Mesendoderm (in vitro differentiated cells): ENCODE data around the gene NFKBIB.

Source experiments
- DNase-seq: peaks from one replicate; pipeline ENCODE4 v3.0.0; 2013
- H2AK5ac ChIP-seq: 2 replicates; pipeline ENCODE4 v1.6.1; 2013; ENCODE audit warnings: low read length, inconsistent platforms
- H2BK120ac ChIP-seq: 2 replicates; pipeline ENCODE4 v1.6.1; 2013; ENCODE audit warnings: low read depth, mild to moderate bottlenecking, low read length, moderate library complexity, mixed read lengths
- H2BK15ac ChIP-seq: replicated peaks from 2 replicates; pipeline ENCODE4 v1.6.1; 2013; ENCODE audit warnings: low read depth, mild to moderate bottlenecking, moderate library complexity
- H2BK5ac ChIP-seq: 2 replicates; pipeline ENCODE4 v1.6.1; 2013; ENCODE audit warnings: low read length, inconsistent platforms
- H3K18ac ChIP-seq: 2 replicates; pipeline ENCODE4 v1.6.1; 2013; ENCODE audit warnings: mild to moderate bottlenecking, low read length, mixed read lengths
- H3K23ac ChIP-seq: one replicate; pipeline ENCODE4 v1.6.1; 2013; ENCODE audit warnings: low read length
- H3K27ac ChIP-seq: 2 replicates; pipeline ENCODE4 v1.5.1; 2013; ENCODE audit warnings: low read depth, mild to moderate bottlenecking, inconsistent platforms, low read length, moderate library complexity
- H3K27me3 ChIP-seq: 2 replicates; pipeline ENCODE4 v1.6.1; 2013; ENCODE audit warnings: low read length, control low read depth, mild to moderate bottlenecking, inconsistent platforms; ENCODE audit not compliant: insufficient read depth, poor library complexity
- H3K36me3 ChIP-seq: 2 replicates; pipeline ENCODE4 v1.6.1; 2013; ENCODE audit warnings: low read length, inconsistent platforms; ENCODE audit not compliant: control insufficient read depth, insufficient read depth
- H3K4ac ChIP-seq: one replicate; pipeline ENCODE4 v1.6.1; 2013; ENCODE audit warnings: low read depth, mild to moderate bottlenecking, low read length, moderate library complexity
- H3K4me1 ChIP-seq: 2 replicates; pipeline ENCODE4 v1.6.1; 2013; ENCODE audit warnings: low read depth, low read length, inconsistent platforms; ENCODE audit not compliant: control insufficient read depth
- H3K4me2 ChIP-seq: 2 replicates; pipeline ENCODE4 v1.6.1; 2013; ENCODE audit warnings: low read length
- H3K4me3 ChIP-seq: 2 replicates; pipeline ENCODE4 v1.5.1; 2013; ENCODE audit warnings: mild to moderate bottlenecking, low read length
- H3K56ac ChIP-seq: one replicate; pipeline ENCODE4 v1.6.1; 2013; ENCODE audit warnings: low read length
- H3K79me1 ChIP-seq: 2 replicates; pipeline ENCODE4 v1.6.1; 2013; ENCODE audit warnings: low read length, inconsistent platforms
- H3K79me2 ChIP-seq: 2 replicates; pipeline ENCODE4 v1.6.1; 2013; ENCODE audit warnings: mild to moderate bottlenecking, low read length; ENCODE audit not compliant: control insufficient read depth, insufficient read depth
- H3K9ac ChIP-seq: 2 replicates; pipeline ENCODE4 v1.6.1; 2013; ENCODE audit warnings: low read length, inconsistent platforms
- H4K5ac ChIP-seq: one replicate; pipeline ENCODE4 v1.6.1; 2013; ENCODE audit warnings: low read length
- H4K8ac ChIP-seq: one replicate; pipeline ENCODE4 v1.6.1; 2013; ENCODE audit warnings: low read depth, mild to moderate bottlenecking, control low read depth, low read length, moderate library complexity
- WGBS: extraction: QIAGEN DNeasy Blood & Tissue Kit; methylation state at CpG from one replicate; pipeline ENCODE4 v1.1.7; 2013; ENCODE audit warnings: low lambda C conversion rate, missing lambda C conversion rate; ENCODE audit not compliant: insufficient coverage; ENCODE audit errors: extremely low coverage; 5-methylcytosine and 5-hydroxymethylcytosine counted together

The NFKBIB gene

DNA sequence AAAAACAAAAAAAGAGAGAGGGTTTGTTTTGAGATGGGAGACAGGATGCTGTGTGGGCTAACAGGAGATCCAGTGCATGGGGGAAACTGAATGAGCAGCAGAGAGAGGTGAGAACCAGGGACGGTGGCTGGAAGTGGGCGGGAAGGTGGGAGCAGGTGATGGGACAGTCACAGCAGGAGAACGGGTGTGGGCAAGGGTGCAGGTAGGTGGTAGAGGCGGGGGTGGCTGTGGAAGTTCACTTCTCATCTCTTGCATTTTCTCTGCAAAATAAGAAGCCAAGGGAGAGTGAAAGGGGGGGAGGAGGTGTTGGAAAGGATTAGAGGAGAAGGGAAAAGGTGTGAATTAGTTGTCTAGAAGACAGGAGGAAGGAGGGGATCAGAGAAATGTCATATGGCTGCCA is 53.9 kb downstream of the NFKBIB start:
- H2BK5ac ChIP-seq: no peak overlapping the region
- no peak overlapping the region for H3K27ac ChIP-seq
- H2AK5ac ChIP-seq: no peak overlapping the region
- no peaks in the 10 kb centered on the region for H3K79me2 ChIP-seq
- H3K4me2 ChIP-seq: no peak overlapping the region
- no CpG with 5 or more reads among the region's 4 CpGs for WGBS
- no peak overlapping the region for H3K56ac ChIP-seq
- H3K4ac ChIP-seq: no peak overlapping the region
- DNase-seq: peak; percentile 25
- no peak overlapping the region for H4K5ac ChIP-seq
- H3K36me3 ChIP-seq: no peaks in the 10 kb centered on the region
- no peaks in the 10 kb centered on the region for H3K27me3 ChIP-seq
- H3K18ac ChIP-seq: no peak overlapping the region
- no peaks in the 10 kb centered on the region for H3K79me1 ChIP-seq
- H3K4me1 ChIP-seq: peaks cover 2% of the 10 kb centered on the region
- no peak overlapping the region for H2BK120ac ChIP-seq
- no peak overlapping the region for H4K8ac ChIP-seq
- no peak overlapping the region for H3K9ac ChIP-seq
- H3K23ac ChIP-seq: no peak overlapping the region
- no peak overlapping the region for H2BK15ac ChIP-seq
- H3K4me3 ChIP-seq: no peak overlapping the region

DNA sequence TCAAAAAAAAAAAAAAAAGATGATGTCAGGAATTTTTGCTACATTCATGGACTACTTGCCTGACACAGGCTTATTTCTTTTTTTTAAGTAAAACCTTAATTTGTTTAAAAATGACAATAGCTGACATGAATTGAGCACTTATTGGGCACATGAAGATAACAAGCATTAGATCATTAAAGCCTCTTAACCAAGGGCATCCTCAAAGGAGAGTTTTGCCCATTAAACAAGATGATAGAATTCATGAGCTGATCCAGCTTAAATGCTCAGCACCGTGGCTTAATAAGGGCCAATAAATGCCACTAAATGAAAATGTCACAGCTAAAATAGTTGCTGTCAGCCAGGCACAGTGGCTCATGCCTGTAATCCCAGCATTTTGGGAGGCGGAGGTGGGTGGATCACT is 56.5 kb downstream of the NFKBIB start:
- H3K4me1 ChIP-seq: peaks cover 2% of the 10 kb centered on the region
- H3K4me2 ChIP-seq: no peak overlapping the region
- H3K9ac ChIP-seq: no peak overlapping the region
- no peak overlapping the region for H3K27ac ChIP-seq
- H3K23ac ChIP-seq: no peak overlapping the region
- no CpG with 5 or more reads among the region's 2 CpGs for WGBS
- H3K79me1 ChIP-seq: no peaks in the 10 kb centered on the region
- no peak for DNase-seq
- H4K5ac ChIP-seq: no peak overlapping the region
- no peak overlapping the region for H3K56ac ChIP-seq
- H3K18ac ChIP-seq: no peak overlapping the region
- no peak overlapping the region for H2BK15ac ChIP-seq
- no peak overlapping the region for H4K8ac ChIP-seq
- no peaks in the 10 kb centered on the region for H3K79me2 ChIP-seq
- no peak overlapping the region for H2BK5ac ChIP-seq
- H3K4ac ChIP-seq: no peak overlapping the region
- no peaks in the 10 kb centered on the region for H3K36me3 ChIP-seq
- H2BK120ac ChIP-seq: no peak overlapping the region
- H2AK5ac ChIP-seq: no peak overlapping the region
- H3K27me3 ChIP-seq: no peaks in the 10 kb centered on the region
- H3K4me3 ChIP-seq: no peak overlapping the region

DNA sequence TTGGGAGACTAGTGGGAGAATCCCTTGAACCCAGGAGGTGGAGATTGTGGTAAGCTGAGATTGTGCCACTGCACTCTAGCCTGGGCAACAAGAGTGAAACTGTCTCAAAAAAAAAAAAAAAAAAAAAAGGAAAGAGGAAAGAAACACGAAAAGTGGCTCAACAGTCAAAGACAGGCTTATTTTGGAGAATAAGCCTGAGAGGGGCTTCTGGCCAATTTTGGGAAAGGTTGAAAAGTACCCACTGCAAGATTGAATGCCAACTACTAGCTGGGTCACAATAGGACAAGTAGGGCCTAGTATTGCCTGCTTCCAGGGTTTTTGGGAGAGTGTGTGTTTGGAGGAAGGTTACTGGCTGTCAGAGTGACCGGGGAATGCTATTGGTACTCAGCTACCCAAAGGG is 58.5 kb downstream of the NFKBIB start:
- Histone ChIP-seq H3K4me2 (no peak overlapping the region), H3K56ac (no peak overlapping the region), H3K4me3 (no peak overlapping the region), H3K36me3 (no peaks in the 10 kb centered on the region), H2BK120ac (no peak overlapping the region), H3K27ac (no peak overlapping the region), H3K4ac (no peak overlapping the region), H3K9ac (no peak overlapping the region), H4K8ac (no peak overlapping the region), H3K23ac (no peak overlapping the region), H3K27me3 (no peaks in the 10 kb centered on the region), H2BK5ac (no peak overlapping the region), H4K5ac (no peak overlapping the region), H3K79me1 (no peaks in the 10 kb centered on the region), H2AK5ac (no peak overlapping the region), H3K4me1 (no peaks in the 10 kb centered on the region), H2BK15ac (no peak overlapping the region), H3K18ac (no peak overlapping the region), H3K79me2 (no peaks in the 10 kb centered on the region)
- DNase-seq: no peak
- no CpG with 5 or more reads among the region's 2 CpGs for WGBS
